Islet of Langerhans (tissue), 1 donor: ENCODE measurements around the gene CAPZB.
"Not testable (repeated sequence)": the region's sequence is repeated elsewhere in the genome, so short reads cannot be mapped to it uniquely, and the experiment has no call there.

Experiments used
- FAIRE-seq: peaks from one replicate; lab custom pipeline; 2011; peaks lifted over from hg19 to GRCh38; lab: Jason Lieb, UNC

Gene CAPZB

GRCh38 chr1:19485362-19486187, at the start of gene CAPZB:
Gene CAPZB, minus strand, starts transcription at chr1:19485539. Its CDS starts 101 bp downstream, at chr1:19485438.
- no peak for FAIRE-seq

GRCh38 chr1:19534281-19534680, 48.9 kb upstream of the CAPZB start:
- no peak for FAIRE-seq

- FAIRE-seq: no peak
Observed at GRCh38 chr1:19533626-19534025, 48.3 kb upstream of the CAPZB start.

- FAIRE-seq: no peak
Observed at GRCh38 chr1:19532519-19532918, 47.2 kb upstream of the CAPZB start.

- FAIRE-seq: no peak
Observed at GRCh38 chr1:19529664-19530063, 44.3 kb upstream of the CAPZB start.

- FAIRE-seq: no peak
Observed at GRCh38 chr1:19528438-19528837, 43.1 kb upstream of the CAPZB start.

- FAIRE-seq: no peak
Observed at GRCh38 chr1:19525607-19526545, 40.5 kb upstream of the CAPZB start.

- no peak for FAIRE-seq
Observed at GRCh38 chr1:19524791-19525190, 39.5 kb upstream of the CAPZB start.

- not testable (repeated sequence) for FAIRE-seq
Observed at GRCh38 chr1:19522570-19522969, 37.2 kb upstream of the CAPZB start.

- no peak for FAIRE-seq
Observed at GRCh38 chr1:19521411-19521810, 36.1 kb upstream of the CAPZB start.

GRCh38 chr1:19517017-19517416, 31.7 kb upstream of the CAPZB start:
- FAIRE-seq: no peak

- FAIRE-seq: no peak
Observed at GRCh38 chr1:19515201-19515600, 29.9 kb upstream of the CAPZB start.

- no peak for FAIRE-seq
Observed at GRCh38 chr1:19514391-19514831, 29.1 kb upstream of the CAPZB start.

GRCh38 chr1:19512545-19512944, 27.2 kb upstream of the CAPZB start:
- no peak for FAIRE-seq

GRCh38 chr1:19511116-19511515, 25.8 kb upstream of the CAPZB start:
- no peak for FAIRE-seq

- not testable (repeated sequence) for FAIRE-seq
Observed at GRCh38 chr1:19509647-19510046, 24.3 kb upstream of the CAPZB start.

- FAIRE-seq: no peak
Observed at GRCh38 chr1:19507516-19507915, 22.2 kb upstream of the CAPZB start.

GRCh38 chr1:19505693-19506457, 20.5 kb upstream of the CAPZB start:
- no peak for FAIRE-seq

- FAIRE-seq: no peak
Observed at GRCh38 chr1:19504796-19505692, 19.7 kb upstream of the CAPZB start.

- not testable (repeated sequence) for FAIRE-seq
Observed at GRCh38 chr1:19502284-19502683, 16.9 kb upstream of the CAPZB start.

GRCh38 chr1:19499887-19500286, 14.5 kb upstream of the CAPZB start:
- FAIRE-seq: not testable (repeated sequence)
